Ovary (tissue), 3 donors: ENCODE results near the gene PTPRK.

Source experiments
- CTCF ChIP-seq, 3 donors: fragments of 450-650 bp in 2 of 3; fragments of 200-600 bp in 1 of 3; IDR thresholded peaks; one replicate each; pipeline versions ENCODE4 v1.5.1 to v1.8.0; 2016 to 2022; ENCODE audit warnings: antibody characterized with exemption in 3 of 3, mild to moderate bottlenecking in 1 of 3
- POLR2A ChIP-seq: fragments of 450-650 bp; IDR thresholded peaks from one replicate; pipeline ENCODE4 v1.6.1; 2017; ENCODE audit warnings: antibody characterized with exemption, mild to moderate bottlenecking, moderate library complexity
- donor health status: DM: no; HTN: no; CAD: no.

- no peak for TF ChIP-seq POLR2A
- TF ChIP-seq CTCF (IDR thresholded peaks at IDR 0.05), result no peak
Observed at GRCh38 chr6:128225612-128226011, 294.8 kb downstream of the PTPRK start.
